SK-N-SH treated with all-trans-retinoic acid at 6 μM for 48 hours (cell line): Measurements from ENCODE around the gene C9orf85.

Source experiments
- ARNTL ChIP-seq: fragments of 450-650 bp; formaldehyde crosslinking; IDR thresholded peaks from 2 replicates; pipeline ENCODE4 v1.5.0; 2020; ENCODE audit warnings: low read depth, mild to moderate bottlenecking, moderate library complexity, borderline replicate concordance
- ESRRG ChIP-seq: fragments of 250-450 bp; sonication (Bioruptor Pico); IDR thresholded peaks from 2 replicates; pipeline ENCODE4 v1.6.1; 2021; ENCODE audit warnings: mild to moderate bottlenecking
- OSR1 ChIP-seq: fragments of 250-450 bp; sonication (Bioruptor Pico); IDR thresholded peaks from 2 replicates; pipeline ENCODE4 v1.8.0; 2022; ENCODE audit warnings: moderate library complexity, mild to moderate bottlenecking, inconsistent platforms
- PPARA ChIP-seq: fragments of 250-450 bp; sonication (Bioruptor Pico); IDR thresholded peaks from 2 replicates; pipeline ENCODE4 v1.5.0; 2020; ENCODE audit warnings: mild to moderate bottlenecking, borderline replicate concordance
- SNAI2 ChIP-seq: fragments of 250-450 bp; sonication (Bioruptor Pico); IDR thresholded peaks from 2 replicates; pipeline ENCODE4 v1.5.0; 2020; ENCODE audit warnings: mild to moderate bottlenecking, moderate library complexity
- ZFP3 ChIP-seq: fragments of 250-450 bp; sonication (Bioruptor Pico); IDR thresholded peaks from 2 replicates; pipeline ENCODE4 v1.5.0; 2020; ENCODE audit warnings: mild to moderate bottlenecking, moderate library complexity
- ZFP30 ChIP-seq: fragments of 450-650 bp; formaldehyde crosslinking; IDR thresholded peaks from 2 replicates; pipeline ENCODE4 v1.5.0; 2022; ENCODE audit warnings: mild to moderate bottlenecking, moderate library complexity
- ZNF8 ChIP-seq: fragments of 450-650 bp; formaldehyde crosslinking; IDR thresholded peaks from 2 replicates; pipeline ENCODE4 v1.5.0; 2020; ENCODE audit warnings: mild to moderate bottlenecking, moderate library complexity
- TF ChIP-seq, protein P1 (sequence below): fragments of 250-450 bp; sonication (Bioruptor Pico); IDR thresholded peaks from 2 replicates; pipeline ENCODE4 v1.5.0; 2020; ENCODE audit warnings: mild to moderate bottlenecking, moderate library complexity
- TF ChIP-seq, protein P2 (sequence below): fragments of 250-450 bp; sonication (Bioruptor Pico); IDR thresholded peaks from 2 replicates; pipeline ENCODE4 v1.8.0; 2021; ENCODE audit warnings: low read depth, mild to moderate bottlenecking, moderate library complexity, borderline replicate concordance
- TF ChIP-seq, protein P3 (sequence below): fragments of 250-450 bp; sonication (Bioruptor Pico); IDR thresholded peaks from 2 replicates; pipeline ENCODE4 v1.5.1; 2020; ENCODE audit warnings: low read depth, mild to moderate bottlenecking, moderate library complexity

DNA sequence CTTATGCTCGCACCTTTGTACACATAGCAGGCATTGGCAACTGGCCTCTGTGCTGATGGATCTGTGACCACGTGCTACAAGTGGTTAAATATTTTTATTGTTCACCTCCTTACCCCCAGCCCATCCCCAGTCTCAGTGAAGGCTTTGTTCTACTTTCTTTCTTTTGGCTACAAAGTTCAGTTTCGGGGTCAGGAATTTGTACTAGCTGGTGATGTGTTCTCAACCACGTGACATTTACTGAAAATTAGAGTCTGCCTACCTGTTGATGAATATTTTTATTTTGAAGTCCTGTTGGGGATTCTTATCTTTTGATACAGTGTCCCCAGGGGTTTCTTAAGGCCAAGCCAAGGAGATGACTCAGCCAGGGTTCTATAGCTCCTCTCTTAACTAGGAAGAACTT is 101.2 kb downstream of the C9orf85 start:
- TF ChIP-seq ZNF8 (CRISPR knock-in tag) (no peak), SNAI2 (CRISPR knock-in tag) (no peak), ARNTL (CRISPR knock-in tag) (no peak), ZFP30 (no peak), OSR1 (CRISPR knock-in tag) (no peak), ESRRG (CRISPR knock-in tag) (no peak), PPARA (CRISPR knock-in tag) (no peak), ZFP3 (CRISPR knock-in tag) (no peak)
- TF ChIP-seq, protein P1, sequence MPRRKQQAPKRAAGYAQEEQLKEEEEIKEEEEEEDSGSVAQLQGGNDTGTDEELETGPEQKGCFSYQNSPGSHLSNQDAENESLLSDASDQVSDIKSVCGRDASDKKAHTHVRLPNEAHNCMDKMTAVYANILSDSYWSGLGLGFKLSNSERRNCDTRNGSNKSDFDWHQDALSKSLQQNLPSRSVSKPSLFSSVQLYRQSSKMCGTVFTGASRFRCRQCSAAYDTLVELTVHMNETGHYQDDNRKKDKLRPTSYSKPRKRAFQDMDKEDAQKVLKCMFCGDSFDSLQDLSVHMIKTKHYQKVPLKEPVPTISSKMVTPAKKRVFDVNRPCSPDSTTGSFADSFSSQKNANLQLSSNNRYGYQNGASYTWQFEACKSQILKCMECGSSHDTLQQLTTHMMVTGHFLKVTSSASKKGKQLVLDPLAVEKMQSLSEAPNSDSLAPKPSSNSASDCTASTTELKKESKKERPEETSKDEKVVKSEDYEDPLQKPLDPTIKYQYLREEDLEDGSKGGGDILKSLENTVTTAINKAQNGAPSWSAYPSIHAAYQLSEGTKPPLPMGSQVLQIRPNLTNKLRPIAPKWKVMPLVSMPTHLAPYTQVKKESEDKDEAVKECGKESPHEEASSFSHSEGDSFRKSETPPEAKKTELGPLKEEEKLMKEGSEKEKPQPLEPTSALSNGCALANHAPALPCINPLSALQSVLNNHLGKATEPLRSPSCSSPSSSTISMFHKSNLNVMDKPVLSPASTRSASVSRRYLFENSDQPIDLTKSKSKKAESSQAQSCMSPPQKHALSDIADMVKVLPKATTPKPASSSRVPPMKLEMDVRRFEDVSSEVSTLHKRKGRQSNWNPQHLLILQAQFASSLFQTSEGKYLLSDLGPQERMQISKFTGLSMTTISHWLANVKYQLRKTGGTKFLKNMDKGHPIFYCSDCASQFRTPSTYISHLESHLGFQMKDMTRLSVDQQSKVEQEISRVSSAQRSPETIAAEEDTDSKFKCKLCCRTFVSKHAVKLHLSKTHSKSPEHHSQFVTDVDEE (CRISPR knock-in tag), result no peak
- TF ChIP-seq, protein P2, sequence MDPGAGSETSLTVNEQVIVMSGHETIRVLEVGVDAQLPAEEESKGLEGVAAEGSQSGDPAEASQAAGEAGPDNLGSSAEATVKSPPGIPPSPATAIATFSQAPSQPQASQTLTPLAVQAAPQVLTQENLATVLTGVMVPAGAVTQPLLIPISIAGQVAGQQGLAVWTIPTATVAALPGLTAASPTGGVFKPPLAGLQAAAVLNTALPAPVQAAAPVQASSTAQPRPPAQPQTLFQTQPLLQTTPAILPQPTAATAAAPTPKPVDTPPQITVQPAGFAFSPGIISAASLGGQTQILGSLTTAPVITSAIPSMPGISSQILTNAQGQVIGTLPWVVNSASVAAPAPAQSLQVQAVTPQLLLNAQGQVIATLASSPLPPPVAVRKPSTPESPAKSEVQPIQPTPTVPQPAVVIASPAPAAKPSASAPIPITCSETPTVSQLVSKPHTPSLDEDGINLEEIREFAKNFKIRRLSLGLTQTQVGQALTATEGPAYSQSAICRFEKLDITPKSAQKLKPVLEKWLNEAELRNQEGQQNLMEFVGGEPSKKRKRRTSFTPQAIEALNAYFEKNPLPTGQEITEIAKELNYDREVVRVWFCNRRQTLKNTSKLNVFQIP (CRISPR knock-in tag), result no peak
- TF ChIP-seq, protein P3, sequence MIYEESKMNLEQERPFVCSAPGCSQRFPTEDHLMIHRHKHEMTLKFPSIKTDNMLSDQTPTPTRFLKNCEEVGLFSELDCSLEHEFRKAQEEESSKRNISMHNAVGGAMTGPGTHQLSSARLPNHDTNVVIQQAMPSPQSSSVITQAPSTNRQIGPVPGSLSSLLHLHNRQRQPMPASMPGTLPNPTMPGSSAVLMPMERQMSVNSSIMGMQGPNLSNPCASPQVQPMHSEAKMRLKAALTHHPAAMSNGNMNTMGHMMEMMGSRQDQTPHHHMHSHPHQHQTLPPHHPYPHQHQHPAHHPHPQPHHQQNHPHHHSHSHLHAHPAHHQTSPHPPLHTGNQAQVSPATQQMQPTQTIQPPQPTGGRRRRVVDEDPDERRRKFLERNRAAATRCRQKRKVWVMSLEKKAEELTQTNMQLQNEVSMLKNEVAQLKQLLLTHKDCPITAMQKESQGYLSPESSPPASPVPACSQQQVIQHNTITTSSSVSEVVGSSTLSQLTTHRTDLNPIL (CRISPR knock-in tag), result no peak
